HCT116 (cell line): Measurements from ENCODE around the gene MCF2L2. TPM values are rescaled to one million over a fixed set of nuclear protein-coding genes. Genes with fewer than 3 reads are reported as not detected.
A peak's percentile ranks its signal among the peaks of the same experiment; 100 is the strongest.

ENCODE experiments used
- ATAC-seq: fragments of 200-7000 bp; cut with Tn5 transposase; 2 replicates; pipeline ENCODE4 v1.9.1; 2020; ENCODE audit warnings: mild to moderate bottlenecking, moderate library complexity
- BruUV-seq: library from RNA; stranded (reverse); fragments of 400-500 nt; replicated peaks from 2 replicates; lab custom pipeline; 2021; lab: Mats Ljungman, UMichigan
- CTCF ChIA-PET: fragments of 300-600 bp; sonication (Branson Sonifier 250); formaldehyde crosslinking; loops from one replicate; lab custom pipeline; 2021; ENCODE audit warnings: antibody characterized with exemption; lab: Charles Lee
- POLR2A ChIA-PET: fragments of 300-600, 350-600 bp; sonication (Branson Sonifier 250); formaldehyde crosslinking; loops from one replicate; lab custom pipeline; 2021; ENCODE audit warnings: antibody characterized with exemption; lab: Charles Lee
- RAD21 ChIA-PET, 2 experiments: fragments of 300-600 bp; sonication (Branson Sonifier 250); formaldehyde crosslinking; loops; one replicate each; lab custom pipeline; 2023; ENCODE audit warnings: low total read pairs in 2 of 2; ENCODE audit not compliant: uncharacterized antibody in 2 of 2, unreplicated experiment in 2 of 2, low non-redundant PET in 1 of 2; lab: Charles Lee
- DNase-seq: peaks from one replicate; pipeline ENCODE4 v3.0.0-alpha.2; 2010; ENCODE audit warnings: low read depth, low spot score
- H2AFZ ChIP-seq: fragments of 200-600 bp; shearing (Covaris generic), sonication (generic); 2 replicates; pipeline ENCODE4 v1.6.1; 2017; ENCODE audit warnings: low read depth, mixed run types, mixed read lengths, antibody characterized with exemption, low read length; ENCODE audit not compliant: poor library complexity, severe bottlenecking
- H3K27ac ChIP-seq: 2 replicates; pipeline ENCODE4 v1.5.1; 2012; ENCODE audit warnings: low read depth, low read length
- H3K27me3 ChIP-seq: fragments of 200-600 bp; sonication (generic); 2 replicates; pipeline ENCODE4 v1.6.1; 2016; ENCODE audit warnings: mixed run types, low read length, mixed read lengths; ENCODE audit not compliant: insufficient read depth
- H3K36me3 ChIP-seq, 2 experiments: fragments of 200-500 bp in 1 of 2; fragments of 200-600 bp in 1 of 2; sonication (Bioruptor generic) in 1 of 2; sonication (generic) in 1 of 2; 2 replicates each; pipeline versions ENCODE4 v1.5.1 to v1.6.1; 2014 to 2016; ENCODE audit warnings: low read length in 2 of 2, inconsistent platforms in 1 of 2, mixed read lengths in 1 of 2, mixed run types in 1 of 2; ENCODE audit not compliant: insufficient read depth in 2 of 2, control insufficient read depth in 1 of 2
- H3K4me1 ChIP-seq, 2 experiments: fragments of 200-600 bp in 1 of 2; sonication (generic) in 1 of 2; 2 replicates each; pipeline versions ENCODE4 v1.5.1 to v1.6.1; 2012 to 2017; ENCODE audit warnings: low read length in 2 of 2, inconsistent platforms in 1 of 2, mild to moderate bottlenecking in 1 of 2, mixed read lengths in 1 of 2, mixed run types in 1 of 2, moderate library complexity in 1 of 2; ENCODE audit not compliant: insufficient read depth in 2 of 2, control insufficient read depth in 1 of 2
- H3K4me2 ChIP-seq: fragments of 200-600 bp; sonication (generic); 2 replicates; pipeline ENCODE4 v1.6.1; 2017; ENCODE audit warnings: mixed run types, low read length, mixed read lengths
- H3K4me3 ChIP-seq, 2 experiments: fragments of 200-600 bp in 1 of 2; sonication (generic) in 1 of 2; replicated peaks in 1 of 2; 2 replicates each; pipeline ENCODE4 v1.5.1; 2011 to 2016; ENCODE audit warnings: low read length in 2 of 2, control low read depth in 1 of 2, low read depth in 1 of 2, mild to moderate bottlenecking in 1 of 2, mixed read lengths in 1 of 2, mixed run types in 1 of 2
- H3K79me2 ChIP-seq: fragments of 200-600 bp; sonication (generic); 2 replicates; pipeline ENCODE4 v1.6.1; 2017; ENCODE audit warnings: mild to moderate bottlenecking, mixed run types, low read length, moderate library complexity, mixed read lengths; ENCODE audit not compliant: insufficient read depth
- H3K9ac ChIP-seq: fragments of 200-600 bp; sonication (generic); 2 replicates; pipeline ENCODE4 v1.6.1; 2016; ENCODE audit warnings: low read length, mixed read lengths
- H3K9me2 ChIP-seq: fragments of 200-600 bp; sonication (generic), shearing (Covaris generic); 2 replicates; pipeline ENCODE4 v1.6.1; 2017; ENCODE audit warnings: mixed run types, mild to moderate bottlenecking, moderate library complexity; ENCODE audit not compliant: insufficient read depth
- H3K9me3 ChIP-seq, 2 experiments: fragments of 200-500 bp in 1 of 2; fragments of 200-600 bp in 1 of 2; sonication (Bioruptor generic) in 1 of 2; sonication (generic) in 1 of 2; 2 replicates each; pipeline ENCODE4 v1.6.1; 2014 to 2017; ENCODE audit warnings: low read length in 2 of 2, mixed read lengths in 2 of 2, inconsistent platforms in 1 of 2, low read depth in 1 of 2, mild to moderate bottlenecking in 1 of 2, mixed run types in 1 of 2, moderate library complexity in 1 of 2; ENCODE audit not compliant: control insufficient read depth in 1 of 2, insufficient read depth in 1 of 2
- H4K20me1 ChIP-seq: fragments of 200-600 bp; sonication (generic), shearing (Covaris generic); 2 replicates; pipeline ENCODE4 v1.6.1; 2017; ENCODE audit warnings: mixed run types, mild to moderate bottlenecking, moderate library complexity; ENCODE audit not compliant: insufficient read depth
- CEBPB ChIP-seq: IDR thresholded peaks from 2 replicates; pipeline ENCODE4 v1.6.1; 2012; ENCODE audit warnings: low read depth
- EGR1 ChIP-seq: IDR thresholded peaks from 2 replicates; pipeline ENCODE4 v1.6.1; 2012; ENCODE audit warnings: low read depth
- ELF1 ChIP-seq: IDR thresholded peaks from 2 replicates; pipeline ENCODE4 v1.6.1; 2012; ENCODE audit warnings: low read depth, borderline replicate concordance
- EZH2 ChIP-seq: fragments of 200-600 bp; sonication (generic); IDR thresholded peaks from 2 replicates; pipeline ENCODE4 v1.6.1; 2017; ENCODE audit warnings: antibody characterized with exemption, mixed run types
- FOSL1 ChIP-seq: IDR thresholded peaks from 2 replicates; pipeline ENCODE4 v1.6.1; 2012; ENCODE audit warnings: low read depth
- JUND ChIP-seq: IDR thresholded peaks from 2 replicates; pipeline ENCODE4 v1.6.1; 2012
- POLR2A ChIP-seq: IDR thresholded peaks from 2 replicates; pipeline ENCODE4 v1.7.0; 2011; ENCODE audit warnings: borderline replicate concordance; ENCODE audit not compliant: insufficient read depth, insufficient read length; ENCODE audit errors: extremely low read depth
- POLR2AphosphoS5 ChIP-seq: IDR thresholded peaks from 2 replicates; pipeline ENCODE4 v1.6.1; 2011; ENCODE audit warnings: mild to moderate bottlenecking, low read depth, low read length, moderate library complexity
- SIN3A ChIP-seq: IDR thresholded peaks from 2 replicates; pipeline ENCODE4 v1.6.1; 2012; ENCODE audit warnings: low read depth
- SP1 ChIP-seq: IDR thresholded peaks from 2 replicates; pipeline ENCODE4 v1.6.1; 2012; ENCODE audit warnings: low read depth
- SRF ChIP-seq: IDR thresholded peaks from 2 replicates; pipeline ENCODE4 v1.6.1; 2012; ENCODE audit warnings: low read depth
- YY1 ChIP-seq: IDR thresholded peaks from 2 replicates; pipeline ENCODE4 v1.6.1; 2011; ENCODE audit warnings: low read length, low read depth, moderate library complexity, mild to moderate bottlenecking; ENCODE audit not compliant: insufficient replicate concordance; ENCODE audit errors: extremely low read depth
- ZFX ChIP-seq: fragments of 450-650 bp; IDR thresholded peaks from 2 replicates; pipeline ENCODE4 v1.6.1; 2017
- ZNF274 ChIP-seq: fragments of 200-500 bp; sonication (Bioruptor generic); IDR thresholded peaks from 2 replicates; pipeline ENCODE4 v1.6.1; 2014; ENCODE audit warnings: mild to moderate bottlenecking, low read depth, low read length, inconsistent platforms
- intact Hi-C: fragments of 100-400 bp; cut with micrococcal nuclease; formaldehyde crosslinking; loops from 2 replicates; pipeline ENCODE4 v1.10.0; 2022
- total RNA-seq: library from RNA; stranded (reverse); gene quantifications from one replicate; pipeline ENCODE4 v1.2.1, GENCODE V29; 2021; ENCODE audit not compliant: unreplicated experiment
- TF ChIP-seq, protein P1 (sequence below): IDR thresholded peaks from 2 replicates; pipeline ENCODE4 v1.6.1; 2011; ENCODE audit warnings: mild to moderate bottlenecking, low read length, moderate library complexity; ENCODE audit not compliant: insufficient replicate concordance; ENCODE audit errors: extremely low read depth
- TF ChIP-seq, protein P2 (sequence below): IDR thresholded peaks from 2 replicates; pipeline ENCODE4 v1.6.1; 2012
- TF ChIP-seq, protein P3 (sequence below): IDR thresholded peaks from 2 replicates; pipeline ENCODE4 v1.6.1; 2012

Gene MCF2L2
- total RNA-seq, 1 experiment from 2014 or later = 1.5 TPM

DNA sequence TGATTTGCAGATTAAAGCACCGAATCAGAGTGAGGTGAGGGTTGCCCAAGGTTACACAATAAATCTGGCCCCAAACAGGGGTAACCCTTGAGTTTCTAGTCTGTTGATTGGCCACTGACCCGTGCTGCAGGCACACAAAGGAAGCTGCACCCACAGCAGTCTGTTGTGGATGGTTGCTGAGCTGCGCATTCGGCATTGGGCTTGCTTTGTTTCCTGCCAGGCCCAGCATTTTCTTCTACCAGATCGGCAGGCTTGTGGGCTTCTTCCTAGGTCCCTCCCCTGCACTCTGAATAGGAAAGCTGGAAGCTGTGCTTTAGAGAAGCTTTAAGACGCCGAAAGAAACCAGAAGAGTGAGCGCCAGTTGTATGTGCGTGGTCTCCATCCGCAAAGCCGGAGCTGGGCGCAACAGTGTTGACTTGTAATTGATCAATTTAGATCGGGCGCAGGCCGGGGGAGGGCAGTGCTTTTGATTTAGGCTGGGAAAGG lies 163.2 kb downstream of the MCF2L2 start:
- H3K36me3 ChIP-seq = peaks cover under 1 to 5% of the 10 kb centered on the region in 2 experiments; a peak in 2 of 4 replicates
- ChIA-PET RAD21 (no interaction called here), POLR2A (no interaction called here), CTCF (interaction anchor here (1.6 kb wide), 1 partner anchor 117 kb away, joined by 3 read pairs; no protein-coding TSS in a partner anchor)
- peak overlapping the region; percentile 49 for H3K9ac ChIP-seq
- H3K9me2 ChIP-seq = no peaks in the 10 kb centered on the region
- TF ChIP-seq EGR1 (no peak), SRF (no peak), POLR2AphosphoS5 (no peak), ZFX (no peak), SIN3A (no peak), ELF1 (no peak), CEBPB (no peak), POLR2A (no peak), JUND (no peak)
- no TSS peak for BruUV-seq
- ATAC-seq (no peak), DNase-seq (no peak)
- no peak overlapping the region for H3K4me3 ChIP-seq
- H3K9me3 ChIP-seq = no peaks in the 10 kb centered on the region
- no peaks in the 10 kb centered on the region for H3K27me3 ChIP-seq
- peaks cover 13 to 56% of the 10 kb centered on the region in 2 experiments for H3K4me1 ChIP-seq
- peak overlapping the region; percentile 77 for H3K4me2 ChIP-seq
- no peaks in the 10 kb centered on the region for H4K20me1 ChIP-seq
- H3K27ac ChIP-seq = no peak overlapping the region
- H3K79me2 ChIP-seq = peaks cover 68% of the 10 kb centered on the region
- no peak overlapping the region for H2AFZ ChIP-seq
- intact Hi-C loops = no loop called here

DNA sequence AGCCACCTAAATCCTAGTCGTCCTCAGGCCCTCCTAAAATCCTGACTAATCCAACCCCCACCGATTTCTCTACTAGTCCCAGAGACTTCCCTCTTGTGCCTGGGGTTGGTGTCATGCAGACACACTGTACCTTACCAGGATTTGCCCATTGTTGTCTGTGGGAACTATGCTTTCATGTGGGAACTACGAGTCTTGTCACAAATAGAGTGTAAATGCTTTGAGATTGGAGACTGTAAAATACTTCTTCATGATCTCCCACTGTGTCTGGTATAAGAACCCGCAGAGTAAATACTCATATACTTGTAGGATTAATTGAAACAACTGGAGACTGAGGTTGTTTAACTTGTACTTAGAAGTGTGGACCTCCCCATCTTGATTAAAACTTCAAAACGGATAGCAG lies 164.2 kb downstream of the MCF2L2 start:
- POLR2A ChIA-PET = no interaction called here
- CTCF ChIA-PET = interaction anchor here (1.6 kb wide), 1 partner anchor 118 kb away, joined by 3 read pairs; no protein-coding TSS in a partner anchor
- DNase-seq = no peak
- no peak overlapping the region for H3K27ac ChIP-seq
- no peaks in the 10 kb centered on the region for H3K9me2 ChIP-seq
- no peaks in the 10 kb centered on the region for H4K20me1 ChIP-seq
- H3K9me3 ChIP-seq = no peaks in the 10 kb centered on the region
- H2AFZ ChIP-seq = no peak overlapping the region
- H3K79me2 ChIP-seq = peaks cover 69% of the 10 kb centered on the region
- no peak for ATAC-seq
- no TSS peak for BruUV-seq
- no peaks in the 10 kb centered on the region for H3K36me3 ChIP-seq
- no peaks in the 10 kb centered on the region for H3K27me3 ChIP-seq
- RAD21 ChIA-PET = no interaction called here
- H3K4me1 ChIP-seq = peaks cover 13 to 56% of the 10 kb centered on the region in 2 experiments
- H3K4me3 ChIP-seq = no peak overlapping the region
- intact Hi-C loops = no loop called here
- no peak overlapping the region for H3K9ac ChIP-seq
- no peak overlapping the region for H3K4me2 ChIP-seq
- TF ChIP-seq SRF (no peak), FOSL1 (no peak), CEBPB (no peak), ZNF274 (no peak), SP1 (no peak), YY1 (no peak), EGR1 (no peak), EZH2 (no peak)
- TF ChIP-seq, protein P1, sequence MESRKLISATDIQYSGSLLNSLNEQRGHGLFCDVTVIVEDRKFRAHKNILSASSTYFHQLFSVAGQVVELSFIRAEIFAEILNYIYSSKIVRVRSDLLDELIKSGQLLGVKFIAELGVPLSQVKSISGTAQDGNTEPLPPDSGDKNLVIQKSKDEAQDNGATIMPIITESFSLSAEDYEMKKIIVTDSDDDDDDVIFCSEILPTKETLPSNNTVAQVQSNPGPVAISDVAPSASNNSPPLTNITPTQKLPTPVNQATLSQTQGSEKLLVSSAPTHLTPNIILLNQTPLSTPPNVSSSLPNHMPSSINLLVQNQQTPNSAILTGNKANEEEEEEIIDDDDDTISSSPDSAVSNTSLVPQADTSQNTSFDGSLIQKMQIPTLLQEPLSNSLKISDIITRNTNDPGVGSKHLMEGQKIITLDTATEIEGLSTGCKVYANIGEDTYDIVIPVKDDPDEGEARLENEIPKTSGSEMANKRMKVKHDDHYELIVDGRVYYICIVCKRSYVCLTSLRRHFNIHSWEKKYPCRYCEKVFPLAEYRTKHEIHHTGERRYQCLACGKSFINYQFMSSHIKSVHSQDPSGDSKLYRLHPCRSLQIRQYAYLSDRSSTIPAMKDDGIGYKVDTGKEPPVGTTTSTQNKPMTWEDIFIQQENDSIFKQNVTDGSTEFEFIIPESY = no peak
- TF ChIP-seq, protein P2, sequence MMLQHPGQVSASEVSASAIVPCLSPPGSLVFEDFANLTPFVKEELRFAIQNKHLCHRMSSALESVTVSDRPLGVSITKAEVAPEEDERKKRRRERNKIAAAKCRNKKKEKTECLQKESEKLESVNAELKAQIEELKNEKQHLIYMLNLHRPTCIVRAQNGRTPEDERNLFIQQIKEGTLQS = no peak
- TF ChIP-seq, protein P3, sequence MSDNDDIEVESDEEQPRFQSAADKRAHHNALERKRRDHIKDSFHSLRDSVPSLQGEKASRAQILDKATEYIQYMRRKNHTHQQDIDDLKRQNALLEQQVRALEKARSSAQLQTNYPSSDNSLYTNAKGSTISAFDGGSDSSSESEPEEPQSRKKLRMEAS = no peak
